Adrenal gland (tissue), 5 donors: ENCODE results near the gene SDC4.

Source experiments
- CTCF ChIP-seq, 6 experiments: fragments of 450-650 bp in 4 of 6; fragments of 200-600 bp in 2 of 6; sonication (generic) in 1 of 6; IDR thresholded peaks; 1 replicate in 5 of 6; 2 replicates in 1 of 6; pipeline versions ENCODE4 v1.5.1 to v1.8.0; 2016 to 2021; ENCODE audit warnings: antibody characterized with exemption in 6 of 6, mild to moderate bottlenecking in 2 of 6, moderate library complexity in 1 of 6
- POLR2A ChIP-seq, 2 donors: fragments of 450-650 bp; IDR thresholded peaks; one replicate each; pipeline ENCODE4 v1.6.1; 2017; ENCODE audit warnings: antibody characterized with exemption in 2 of 2, mild to moderate bottlenecking in 2 of 2, moderate library complexity in 1 of 2
- donor health status: DM: no; HTN: no; CAD: no.

- TF ChIP-seq CTCF (IDR thresholded peaks at IDR 0.05) (peak in 5 of 6 experiments; percentile 42 to 58 (median 46)), POLR2A (IDR thresholded peaks at IDR 0.05) (no peak)
Measured at GRCh38 chr20:45322952-45323383, 25.3 kb downstream of the SDC4 start.
